H9 (cell line): Measurements from ENCODE around the gene ENGASE. TPM values are rescaled to one million over a fixed set of nuclear protein-coding genes. Genes with fewer than 3 reads are reported as not detected.

Experiments used
- DNase-seq: peaks from one replicate; pipeline ENCODE4 v3.0.0-alpha.2; 2017
- H2AFZ ChIP-seq: one replicate; pipeline ENCODE4 v1.6.1; 2013; ENCODE audit warnings: mild to moderate bottlenecking, low read length, control low read depth, moderate library complexity
- H2AK5ac ChIP-seq: 2 replicates; pipeline ENCODE4 v1.6.1; 2013; ENCODE audit warnings: low read length, control low read depth, mixed read lengths; ENCODE audit not compliant: insufficient read length
- H2BK120ac ChIP-seq: one replicate; pipeline ENCODE4 v1.6.1; 2013; ENCODE audit warnings: low read depth, mild to moderate bottlenecking, low read length, control low read depth, inconsistent platforms; ENCODE audit not compliant: poor library complexity, severe bottlenecking
- H2BK12ac ChIP-seq: 2 replicates; pipeline ENCODE4 v1.6.1; 2013; ENCODE audit warnings: low read length, control low read depth, mixed read lengths, low read depth; ENCODE audit not compliant: insufficient read length
- H2BK15ac ChIP-seq: 2 replicates; pipeline ENCODE4 v1.6.1; 2013; ENCODE audit warnings: low read depth, low read length, control low read depth
- H2BK20ac ChIP-seq: one replicate; pipeline ENCODE4 v1.6.1; 2013; ENCODE audit warnings: low read depth, mild to moderate bottlenecking, low read length, control low read depth, inconsistent platforms; ENCODE audit not compliant: poor library complexity, severe bottlenecking
- H2BK5ac ChIP-seq: 2 replicates; pipeline ENCODE4 v1.6.1; 2013; ENCODE audit warnings: low read length, control low read depth, mixed read lengths; ENCODE audit not compliant: insufficient read length
- H3K14ac ChIP-seq: 2 replicates; pipeline ENCODE4 v1.6.1; 2013; ENCODE audit warnings: low read length, control low read depth; ENCODE audit not compliant: insufficient read depth
- H3K18ac ChIP-seq: 2 replicates; pipeline ENCODE4 v1.6.1; 2013; ENCODE audit warnings: low read depth, mild to moderate bottlenecking, mixed read lengths, low read length, control low read depth; ENCODE audit not compliant: insufficient read length
- H3K23ac ChIP-seq: 2 replicates; pipeline ENCODE4 v1.6.1; 2013; ENCODE audit warnings: low read length, control low read depth, mixed read lengths, low read depth; ENCODE audit not compliant: insufficient read length
- H3K23me2 ChIP-seq: 2 replicates; pipeline ENCODE4 v1.6.1; 2013; ENCODE audit warnings: low read depth, mild to moderate bottlenecking, mixed read lengths, low read length, control low read depth; ENCODE audit not compliant: insufficient read length, poor library complexity, severe bottlenecking
- H3K27ac ChIP-seq: 2 replicates; pipeline ENCODE4 v1.5.1; 2013; ENCODE audit warnings: low read length, control low read depth, mixed read lengths, low read depth; ENCODE audit not compliant: insufficient read length
- H3K27me3 ChIP-seq: 2 replicates; pipeline ENCODE4 v1.6.1; 2013; ENCODE audit warnings: low read length, control low read depth, inconsistent platforms; ENCODE audit not compliant: insufficient read depth
- H3K4ac ChIP-seq: 2 replicates; pipeline ENCODE4 v1.6.1; 2013; ENCODE audit warnings: low read depth, mild to moderate bottlenecking, control low read depth, inconsistent platforms, low read length, moderate library complexity
- H3K4me1 ChIP-seq: 2 replicates; pipeline ENCODE4 v1.6.1; 2013; ENCODE audit warnings: low read length, control low read depth, inconsistent platforms; ENCODE audit not compliant: insufficient read depth
- H3K4me2 ChIP-seq: 2 replicates; pipeline ENCODE4 v1.6.1; 2013; ENCODE audit warnings: low read length, control low read depth, mixed read lengths; ENCODE audit not compliant: insufficient read length, insufficient read depth
- H3K56ac ChIP-seq: 2 replicates; pipeline ENCODE4 v1.6.1; 2013; ENCODE audit warnings: low read depth, mild to moderate bottlenecking, mixed read lengths, low read length, control low read depth; ENCODE audit not compliant: insufficient read length
- H3K79me1 ChIP-seq: 2 replicates; pipeline ENCODE4 v1.6.1; 2013; ENCODE audit warnings: low read depth, mild to moderate bottlenecking, moderate library complexity, low read length, control low read depth, inconsistent platforms; ENCODE audit not compliant: insufficient read depth, poor library complexity, severe bottlenecking
- H3K79me2 ChIP-seq: 2 replicates; pipeline ENCODE4 v1.6.1; 2013; ENCODE audit warnings: low read length, control low read depth, inconsistent platforms; ENCODE audit not compliant: insufficient read depth
- H3K9ac ChIP-seq: 2 replicates; pipeline ENCODE4 v1.6.1; 2013; ENCODE audit warnings: low read length, control low read depth, mixed read lengths; ENCODE audit not compliant: insufficient read length; ENCODE audit errors: extremely low read depth
- H3K9me3 ChIP-seq: one replicate; pipeline ENCODE4 v1.6.1; 2013; ENCODE audit warnings: low read depth, low read length, inconsistent platforms; ENCODE audit not compliant: control insufficient read depth
- H3T11ph ChIP-seq: one replicate; pipeline ENCODE4 v1.6.1; 2013; ENCODE audit warnings: mild to moderate bottlenecking, low read length, control low read depth, inconsistent platforms
- H4K20me1 ChIP-seq: one replicate; pipeline ENCODE4 v1.6.1; 2013; ENCODE audit not compliant: control insufficient read depth, insufficient read length, insufficient read depth
- H4K5ac ChIP-seq: 2 replicates; pipeline ENCODE4 v1.6.1; 2013; ENCODE audit warnings: low read depth, mild to moderate bottlenecking, mixed read lengths, low read length, control low read depth; ENCODE audit not compliant: insufficient read length
- H4K8ac ChIP-seq: replicated peaks from 2 replicates; pipeline ENCODE4 v1.6.1; 2013; ENCODE audit warnings: low read length, control low read depth, mixed read lengths, low read depth; ENCODE audit not compliant: insufficient read length
- H4K91ac ChIP-seq: 2 replicates; pipeline ENCODE4 v1.6.1; 2013; ENCODE audit warnings: low read depth, mild to moderate bottlenecking, moderate library complexity, mixed read lengths, low read length, control low read depth; ENCODE audit not compliant: insufficient read length
- H3K27ac Mint-ChIP-seq, 3 experiments: 2 replicates in 2 of 3; 3 replicates in 1 of 3; pipeline ENCODE4 v1.8.0; 2020 to 2021; ENCODE audit warnings: mixed read lengths in 3 of 3, mild to moderate bottlenecking in 1 of 3, moderate library complexity in 1 of 3
- H3K27me3 Mint-ChIP-seq: 2 replicates; pipeline ENCODE4 v1.8.0; 2021; ENCODE audit warnings: low read depth, mild to moderate bottlenecking, moderate library complexity, mixed read lengths
- H3K36me3 Mint-ChIP-seq, 3 experiments: 2 replicates in 2 of 3; 3 replicates in 1 of 3; pipeline ENCODE4 v1.8.0; 2020 to 2021; ENCODE audit warnings: low read depth in 3 of 3, mixed read lengths in 3 of 3; ENCODE audit not compliant: insufficient read depth in 1 of 3
- H3K4me1 Mint-ChIP-seq, 2 experiments: 2 replicates each; pipeline ENCODE4 v1.8.0; 2020; ENCODE audit warnings: mixed read lengths in 2 of 2
- H3K4me3 Mint-ChIP-seq, 2 experiments: 2 replicates in 1 of 2; 3 replicates in 1 of 2; pipeline ENCODE4 v1.8.0; 2020 to 2021; ENCODE audit warnings: mild to moderate bottlenecking in 2 of 2, mixed read lengths in 2 of 2, moderate library complexity in 1 of 2
- H3K9me3 Mint-ChIP-seq, 2 experiments: 2 replicates in 1 of 2; 3 replicates in 1 of 2; pipeline ENCODE4 v1.8.0; 2020; ENCODE audit warnings: mild to moderate bottlenecking in 2 of 2, mixed read lengths in 2 of 2, moderate library complexity in 1 of 2
- CTCF ChIP-seq: fragments of 200-600 bp; sonication (generic); conservative IDR thresholded peaks from 3 replicates; pipeline ENCODE4 v1.8.0; 2021; ENCODE audit warnings: antibody characterized with exemption, mild to moderate bottlenecking
- WGBS: extraction: QIAGEN DNeasy Blood & Tissue Kit; methylation state at CpG from one replicate; pipeline ENCODE4 v1.1.7; 2013; ENCODE audit warnings: missing lambda C conversion rate, low lambda C conversion rate, mixed read lengths; ENCODE audit not compliant: insufficient read length; ENCODE audit errors: extremely low coverage; 5-methylcytosine and 5-hydroxymethylcytosine counted together
- total RNA-seq: library from RNA; stranded (reverse); gene quantifications from 2 replicates; pipeline ENCODE4 v1.2.1, GENCODE V29; 2021

ENGASE gene
- total RNA-seq, 1 experiment from 2014 or later, result 20.6 TPM

- no CpG with 5 or more reads among the region's 13 CpGs for whole genome bisulfite sequencing
- peaks cover 3 to 16% of the 10 kb centered on the region in 2 experiments; a peak in 2 of 4 replicates for H3K4me1 Mint-ChIP-seq
- no peak overlapping the region for H2BK120ac ChIP-seq
Measured at GRCh38 chr17:79101111-79101673, 26.6 kb downstream of the ENGASE start.

More at GRCh38 chr17:79101111-79101673, 26.6 kb downstream of the ENGASE start:
- Histone ChIP-seq H3K4ac (no peak overlapping the region), H3K56ac (no peak overlapping the region), H3K79me1 (no peaks in the 10 kb centered on the region), H3K4me1 (no peaks in the 10 kb centered on the region), H3K4me2 (no peak overlapping the region), H3K9me3 (no peaks in the 10 kb centered on the region), H4K5ac (no peak overlapping the region), H2AK5ac (no peak overlapping the region), H3K23ac (no peak overlapping the region), H4K8ac (no peak overlapping the region), H2BK20ac (no peak overlapping the region), H3K18ac (no peak overlapping the region), H2BK12ac (no peak overlapping the region), H3K27ac (no peak overlapping the region), H2BK15ac (no peak overlapping the region), H2BK5ac (no peak overlapping the region), H2AFZ (no peak overlapping the region), H4K91ac (no peak overlapping the region), H4K20me1 (no peaks in the 10 kb centered on the region), H3K14ac (no peak overlapping the region), H3K27me3 (no peaks in the 10 kb centered on the region), H3K23me2 (no peaks in the 10 kb centered on the region), H3K79me2 (no peaks in the 10 kb centered on the region), H3K9ac (no peak overlapping the region), H3T11ph (no peak overlapping the region)
- Mint-ChIP-seq H3K9me3 (no peaks in the 10 kb centered on the region), H3K27me3 (no peaks in the 10 kb centered on the region; the same call in 1 of the 2 replicates), H3K4me3 (no peak overlapping the region), H3K27ac (no peak overlapping the region), H3K36me3 (no peaks in the 10 kb centered on the region)
- no peak for DNase-seq
- no peak for TF ChIP-seq CTCF
